ENCODE measurements around the gene IL3.

IL3 gene

GRCh38 chr5:132057498-132058255 is 2.8 kb upstream of the IL3 start:
- DNase-seq = no peak

- DNase-seq = no peak
Observed at GRCh38 chr5:132058646-132059042, 1.8 kb upstream of the IL3 start.

- DNase-seq = peak; percentile 35
Observed at GRCh38 chr5:132059043-132059695, 1.3 kb upstream of the IL3 start.

- no peak for DNase-seq
Observed at GRCh38 chr5:132059696-132060500, 557 bp upstream of the IL3 start.

- DNase-seq = peak; percentile 64
Observed at GRCh38 chr5:132063090-132063911, 2.8 kb downstream of the IL3 start.

GRCh38 chr5:132064140-132064539 is 3.7 kb downstream of the IL3 start:
- DNase-seq = no peak

GRCh38 chr5:132064738-132065331 is 4.4 kb downstream of the IL3 start:
- DNase-seq = peak; percentile 68

GRCh38 chr5:132065351-132065937 is 5.0 kb downstream of the IL3 start:
- peak; percentile 47 for DNase-seq

- DNase-seq = no peak
Observed at GRCh38 chr5:132065951-132066701, 5.7 kb downstream of the IL3 start.

GRCh38 chr5:132066871-132067270 is 6.4 kb downstream of the IL3 start:
- DNase-seq = no peak

- no peak for DNase-seq
Observed at GRCh38 chr5:132067451-132067850, 7.0 kb downstream of the IL3 start.

GRCh38 chr5:132067941-132068808 is 7.7 kb downstream of the IL3 start:
- no peak for DNase-seq

GRCh38 chr5:132069561-132069960 is 9.1 kb downstream of the IL3 start:
- DNase-seq = no peak

- no peak for DNase-seq
Observed at GRCh38 chr5:132069994-132070393, 9.5 kb downstream of the IL3 start.

- no peak for DNase-seq
Observed at GRCh38 chr5:132070460-132071337, 10.2 kb downstream of the IL3 start.

GRCh38 chr5:132071338-132071707 is 10.9 kb downstream of the IL3 start:
- DNase-seq = no peak

GRCh38 chr5:132072070-132072469 is 11.6 kb downstream of the IL3 start:
- no peak for DNase-seq

- no peak for DNase-seq
Observed at GRCh38 chr5:132072528-132072927, 12.1 kb downstream of the IL3 start.

Data from CD4-positive, alpha-beta T cell treated with Interleukin-4 for 4 hours (primary cell).